ENCODE data around the gene RNASE9.
"Not testable (repeated sequence)": the region's sequence is repeated elsewhere in the genome, so short reads cannot be mapped to it uniquely, and the experiment has no call there.

RNASE9 gene

GRCh38 chr14:20591235-20591634, 30.4 kb upstream of the RNASE9 start, which contains the start of gene RNASE12:
Gene RNASE12 (minus strand): TSS chr14:20591376. CDS start chr14:20590723, 653 bp downstream.
- no peak for TF ChIP-seq ZNF274 (IDR thresholded peaks at IDR 0.05; ENCODE audit: low read depth, low read length)
- H3K4me3 ChIP-seq (ENCODE audit: low read length): no peak within 1 kb of the TSS

DNA sequence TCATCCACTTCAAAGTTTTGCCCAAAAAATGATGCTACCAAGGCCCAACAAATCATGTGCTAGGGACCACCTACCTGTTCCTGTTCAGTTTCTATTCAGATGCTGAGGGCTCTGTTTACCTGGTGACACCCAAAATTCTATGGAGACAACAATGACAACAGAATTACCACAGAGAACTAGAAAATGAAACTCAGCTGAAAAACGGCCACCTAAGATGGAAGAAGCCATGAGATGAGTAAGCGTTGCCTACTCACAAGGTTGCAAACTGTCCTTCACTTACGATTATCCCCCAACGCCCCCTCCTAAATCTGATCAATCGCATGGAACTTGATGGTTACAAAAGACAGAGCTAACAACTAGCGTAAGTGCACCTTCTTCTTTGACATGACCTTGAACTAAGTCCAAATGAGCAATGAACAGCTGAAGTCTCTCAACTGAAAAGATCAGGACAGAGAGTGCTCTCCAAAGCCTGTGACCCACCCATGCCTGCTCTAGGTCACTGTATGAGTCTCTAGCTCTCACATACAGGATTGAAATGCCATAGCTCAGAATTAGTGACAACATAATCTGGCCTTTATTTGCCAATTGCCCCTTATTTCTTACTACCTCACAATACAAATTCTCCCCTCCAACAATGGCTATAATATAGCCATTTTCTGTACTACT, 26.8 kb upstream of the RNASE9 start, which contains the start of gene RNASE11:
Gene RNASE11, minus strand, starts transcription at position 513 of the 666 bp plus-strand sequence.
- TF ChIP-seq ZNF274 (IDR thresholded peaks at IDR 0.05; ENCODE audit: low read depth, low read length): no peak
- no peak within 1 kb of the TSS for H3K4me3 ChIP-seq (ENCODE audit: low read length)

GRCh38 chr14:20583908-20584307, 23.1 kb upstream of the RNASE9 start:
- no peak for TF ChIP-seq ZNF274 (IDR thresholded peaks at IDR 0.05; ENCODE audit: low read depth, low read length)

GRCh38 chr14:20583142-20583541, 22.3 kb upstream of the RNASE9 start:
- H3K4me3 ChIP-seq (ENCODE audit: low read length): no peak overlapping the region
- no peak for TF ChIP-seq ZNF274 (IDR thresholded peaks at IDR 0.05; ENCODE audit: low read depth, low read length)

More at GRCh38 chr14:20583908-20584307, 23.1 kb upstream of the RNASE9 start:
- no peak overlapping the region for H3K4me3 ChIP-seq (ENCODE audit: low read length)

GRCh38 chr14:20580242-20580641, 19.4 kb upstream of the RNASE9 start:
- H3K4me3 ChIP-seq (ENCODE audit: low read length): no peak overlapping the region
- TF ChIP-seq ZNF274 (IDR thresholded peaks at IDR 0.05; ENCODE audit: low read depth, low read length): no peak

DNA sequence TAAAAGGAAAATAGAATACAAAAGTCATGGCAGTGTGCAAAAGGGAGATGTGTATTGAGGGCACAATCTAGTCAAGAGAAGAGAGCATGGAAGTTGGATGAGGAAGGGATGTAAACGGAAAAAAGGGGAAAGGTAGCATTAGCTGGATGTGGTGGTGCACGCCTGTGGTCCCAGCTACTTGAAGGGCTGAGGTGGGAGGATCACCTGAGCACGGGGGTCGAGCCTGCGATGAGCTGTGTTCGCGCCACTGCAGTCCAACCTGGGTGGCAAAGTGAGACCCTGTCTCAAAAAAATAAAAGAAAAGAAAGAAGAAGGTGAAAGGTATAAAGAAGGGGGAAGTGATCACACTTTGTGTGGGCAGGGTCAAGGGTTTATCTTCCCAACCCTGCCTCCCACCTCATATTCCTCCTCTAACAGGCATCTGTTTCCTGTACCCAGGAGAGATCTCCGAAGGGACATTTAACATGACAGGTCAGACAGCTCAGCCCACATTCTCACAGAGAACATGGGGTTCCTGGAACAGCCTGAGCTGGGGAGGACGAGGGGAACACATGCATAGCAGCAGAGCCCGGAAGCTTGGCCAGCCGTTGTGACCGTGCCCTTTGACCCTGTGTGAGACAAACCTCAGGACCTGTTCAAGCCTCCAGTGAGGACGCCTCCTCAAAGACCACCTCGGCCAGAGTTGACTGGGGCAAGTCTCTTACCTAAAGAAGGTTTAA, 18.1 kb upstream of the RNASE9 start:
- no peak overlapping the region for H3K4me3 ChIP-seq (ENCODE audit: low read length)
- TF ChIP-seq ZNF274 (IDR thresholded peaks at IDR 0.05; ENCODE audit: low read depth, low read length): no peak

DNA sequence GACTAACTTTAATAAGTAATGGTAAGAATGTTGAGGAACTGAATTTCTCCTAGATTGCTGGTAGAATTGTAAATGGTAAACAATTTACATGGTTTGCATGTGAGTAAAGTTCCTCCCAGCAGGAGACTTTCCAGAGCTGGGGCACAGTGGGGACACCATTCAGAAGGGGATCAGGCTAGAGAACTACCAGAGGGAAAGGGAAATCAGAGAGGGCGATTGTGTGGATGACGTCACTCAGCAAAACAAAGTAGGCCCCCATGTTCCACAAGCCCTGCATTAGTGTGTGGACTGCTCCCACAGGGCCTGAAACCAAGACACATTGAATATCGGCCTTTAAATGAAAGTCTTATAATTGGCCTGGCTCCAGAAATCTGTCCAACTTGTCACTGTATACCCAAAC, 17.5 kb upstream of the RNASE9 start:
- H3K4me3 ChIP-seq (ENCODE audit: low read length): no peak overlapping the region
- TF ChIP-seq ZNF274 (IDR thresholded peaks at IDR 0.05; ENCODE audit: low read depth, low read length): no peak

GRCh38 chr14:20572382-20572990, 11.6 kb upstream of the RNASE9 start:
- H3K4me3 ChIP-seq (ENCODE audit: low read length): not testable (repeated sequence)

GRCh38 chr14:20570720-20571119, 9.9 kb upstream of the RNASE9 start:
- not testable (repeated sequence) for H3K4me3 ChIP-seq (ENCODE audit: low read length)

GRCh38 chr14:20569865-20570264, 9.0 kb upstream of the RNASE9 start:
- H3K4me3 ChIP-seq (ENCODE audit: low read length): not testable (repeated sequence)

GRCh38 chr14:20569066-20569465, 8.2 kb upstream of the RNASE9 start:
- TF ChIP-seq ZNF274 (IDR thresholded peaks at IDR 0.05; ENCODE audit: low read depth, low read length): no peak
- no peak overlapping the region for H3K4me3 ChIP-seq (ENCODE audit: low read length)

GRCh38 chr14:20568393-20568792, 7.5 kb upstream of the RNASE9 start:
- no peak for TF ChIP-seq ZNF274 (IDR thresholded peaks at IDR 0.05; ENCODE audit: low read depth, low read length)

DNA sequence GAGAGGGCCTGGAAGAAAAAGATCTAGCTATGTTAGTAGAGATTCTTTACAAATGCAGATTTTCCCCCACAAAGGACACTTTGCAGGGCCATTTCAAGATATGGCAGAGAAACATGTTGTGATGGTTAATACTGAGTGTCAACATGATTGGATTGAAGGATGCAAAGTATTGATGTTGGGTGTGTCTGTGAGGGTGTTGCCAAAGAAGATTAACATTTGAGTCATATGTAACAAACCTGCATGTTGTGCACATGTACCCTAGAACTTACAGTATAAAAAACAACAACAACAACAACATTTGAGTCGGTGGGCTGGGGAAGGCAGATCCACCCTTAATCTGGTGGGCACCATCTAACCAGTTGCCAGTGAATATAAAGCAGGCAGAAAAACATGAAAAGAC, 6.4 kb upstream of the RNASE9 start:
- H3K4me3 ChIP-seq (ENCODE audit: low read length): not testable (repeated sequence)

More at GRCh38 chr14:20568393-20568792, 7.5 kb upstream of the RNASE9 start:
- no peak overlapping the region for H3K4me3 ChIP-seq (ENCODE audit: low read length)

DNA sequence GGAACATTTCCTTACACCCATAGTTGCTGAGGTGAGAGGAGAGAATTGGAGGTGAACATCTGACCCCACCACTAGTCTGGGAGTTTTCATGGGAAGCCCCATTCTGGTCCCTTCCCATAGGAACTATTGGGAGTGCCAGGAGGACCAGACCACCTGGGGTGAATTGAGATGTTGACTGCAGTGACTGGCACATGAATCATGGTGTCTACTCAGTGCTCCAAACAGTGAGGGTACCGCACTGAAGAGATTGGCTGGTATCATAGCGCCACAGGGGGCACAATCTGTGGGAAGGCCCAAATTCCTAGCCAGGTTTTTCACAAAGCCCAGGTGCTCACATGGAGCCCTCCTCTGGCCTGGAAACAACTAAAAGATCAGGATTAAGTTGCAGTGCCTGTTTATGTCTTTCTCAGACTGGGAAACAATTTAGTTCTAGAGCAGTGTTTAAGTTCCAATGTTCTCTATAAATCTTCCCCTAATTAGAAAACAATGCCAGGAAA, 3.7 kb upstream of the RNASE9 start:
- no peak for TF ChIP-seq ZNF274 (IDR thresholded peaks at IDR 0.05; ENCODE audit: low read depth, low read length)
- no peak overlapping the region for H3K4me3 ChIP-seq (ENCODE audit: low read length)

DNA sequence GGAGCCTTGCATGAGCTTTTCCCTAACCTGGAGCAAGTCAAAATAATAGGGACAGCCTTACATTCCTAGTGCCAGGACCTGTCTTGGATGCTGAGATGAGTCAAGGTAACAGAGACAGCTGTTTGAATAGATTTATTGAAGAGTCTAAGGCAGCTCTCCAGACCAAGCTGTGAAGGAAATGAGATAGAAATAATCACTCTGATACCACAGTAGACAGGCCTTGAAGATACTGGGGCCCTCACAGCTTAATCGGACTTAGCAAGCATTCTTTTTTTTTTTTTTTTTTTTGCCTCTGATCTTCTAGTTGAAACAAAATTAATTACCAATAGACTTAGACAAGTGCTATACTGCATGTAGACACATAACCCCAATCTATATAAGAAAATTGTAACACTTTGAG, 3.1 kb upstream of the RNASE9 start:
- no peak for TF ChIP-seq ZNF274 (IDR thresholded peaks at IDR 0.05; ENCODE audit: low read depth, low read length)
- H3K4me3 ChIP-seq (ENCODE audit: low read length): no peak overlapping the region
